Measurements from ENCODE around the gene SCAMP2. TPM values are rescaled to one million over a fixed set of nuclear protein-coding genes. Genes with fewer than 3 reads are reported as not detected.

Gene SCAMP2
- total and polyA plus RNA-seq, 4 donors = 51.2 to 122 (median 82.7) TPM

GRCh38 chr15:74882528-74882927, 9.4 kb upstream of the SCAMP2 start:
- no peaks in the 10 kb centered on the region for H3K36me3 ChIP-seq (ENCODE audit: control insufficient read depth in 4 of 4, insufficient read depth in 4 of 4, low read length in 4 of 4)

DNA sequence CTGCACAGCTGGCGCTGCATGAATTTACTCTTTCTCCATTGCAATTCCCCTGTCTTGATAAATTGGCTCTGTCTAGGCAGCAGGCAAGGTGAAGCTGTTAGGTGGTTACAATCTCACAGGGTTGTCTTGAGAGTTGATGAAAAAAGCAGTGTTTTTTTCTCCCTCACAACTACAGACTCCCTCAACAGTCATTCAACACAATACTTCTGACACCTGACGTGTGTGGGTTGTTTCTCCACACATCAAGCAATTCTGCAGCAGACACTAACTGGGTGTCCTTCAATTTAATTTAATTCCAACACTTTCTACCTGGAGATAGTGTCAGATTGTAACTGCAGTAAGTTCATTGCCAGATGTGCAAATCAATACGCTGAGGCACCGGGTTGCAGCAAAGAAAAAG, 5.1 kb upstream of the SCAMP2 start:
- 79 to 94% methylated on average over 4 of the region's 4 CpGs for WGBS, 2 donors
- Histone ChIP-seq H3K4me1 (ENCODE audit: control insufficient read depth in 5 of 5, insufficient read depth in 5 of 5, low read length in 5 of 5) (peaks cover 0 to 4% (median 0%) of the 10 kb centered on the region in 5 donors), H3K27me3 (ENCODE audit: control insufficient read depth in 3 of 3, insufficient read depth in 3 of 3, low read length in 2 of 3) (no peaks in the 10 kb centered on the region), H3K27ac (ENCODE audit: low read depth in 1 of 2, low read length in 1 of 2) (no peak overlapping the region), H3K9ac (ENCODE audit: insufficient read depth in 1 of 2, low read length in 2 of 2) (no peak overlapping the region), H3K9me3 (ENCODE audit: control insufficient read depth in 4 of 4, insufficient read depth in 3 of 4, low read length in 3 of 4) (peaks cover 0 to 5% (median 0%) of the 10 kb centered on the region in 4 donors), H3K36me3 (ENCODE audit: control insufficient read depth in 4 of 4, insufficient read depth in 4 of 4, low read length in 4 of 4) (no peaks in the 10 kb centered on the region), H3K4me3 (no peak overlapping the region)
- TF ChIP-seq, protein P1, sequence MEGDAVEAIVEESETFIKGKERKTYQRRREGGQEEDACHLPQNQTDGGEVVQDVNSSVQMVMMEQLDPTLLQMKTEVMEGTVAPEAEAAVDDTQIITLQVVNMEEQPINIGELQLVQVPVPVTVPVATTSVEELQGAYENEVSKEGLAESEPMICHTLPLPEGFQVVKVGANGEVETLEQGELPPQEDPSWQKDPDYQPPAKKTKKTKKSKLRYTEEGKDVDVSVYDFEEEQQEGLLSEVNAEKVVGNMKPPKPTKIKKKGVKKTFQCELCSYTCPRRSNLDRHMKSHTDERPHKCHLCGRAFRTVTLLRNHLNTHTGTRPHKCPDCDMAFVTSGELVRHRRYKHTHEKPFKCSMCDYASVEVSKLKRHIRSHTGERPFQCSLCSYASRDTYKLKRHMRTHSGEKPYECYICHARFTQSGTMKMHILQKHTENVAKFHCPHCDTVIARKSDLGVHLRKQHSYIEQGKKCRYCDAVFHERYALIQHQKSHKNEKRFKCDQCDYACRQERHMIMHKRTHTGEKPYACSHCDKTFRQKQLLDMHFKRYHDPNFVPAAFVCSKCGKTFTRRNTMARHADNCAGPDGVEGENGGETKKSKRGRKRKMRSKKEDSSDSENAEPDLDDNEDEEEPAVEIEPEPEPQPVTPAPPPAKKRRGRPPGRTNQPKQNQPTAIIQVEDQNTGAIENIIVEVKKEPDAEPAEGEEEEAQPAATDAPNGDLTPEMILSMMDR (IDR thresholded peaks at IDR 0.05; ENCODE audit: control extremely low read depth, extremely low read depth) = no peak
- ATAC-seq (ENCODE audit: insufficient read depth, low FRiP score) = no peak
- no peak for DNase-seq

More at GRCh38 chr15:74882528-74882927, 9.4 kb upstream of the SCAMP2 start:
- Histone ChIP-seq H3K9me3 (ENCODE audit: control insufficient read depth in 4 of 4, insufficient read depth in 3 of 4, low read length in 3 of 4) (peaks cover 0 to 5% (median 0%) of the 10 kb centered on the region in 4 donors), H3K9ac (ENCODE audit: insufficient read depth in 1 of 2, low read length in 2 of 2) (no peak overlapping the region), H3K27me3 (ENCODE audit: control insufficient read depth in 3 of 3, insufficient read depth in 3 of 3, low read length in 2 of 3) (no peaks in the 10 kb centered on the region), H3K27ac (ENCODE audit: low read depth in 1 of 2, low read length in 1 of 2) (no peak overlapping the region), H3K4me1 (ENCODE audit: control insufficient read depth in 5 of 5, insufficient read depth in 5 of 5, low read length in 5 of 5) (no peaks in the 10 kb centered on the region), H3K4me3 (peak overlapping the region; percentile 5)
- TF ChIP-seq, protein P1 (IDR thresholded peaks at IDR 0.05; ENCODE audit: control extremely low read depth, extremely low read depth) = no peak
- WGBS, 2 donors = 95 to 98% methylated on average over 6 of the region's 6 CpGs
- DNase-seq (no peak), ATAC-seq (ENCODE audit: insufficient read depth, low FRiP score) (no peak)

DNA sequence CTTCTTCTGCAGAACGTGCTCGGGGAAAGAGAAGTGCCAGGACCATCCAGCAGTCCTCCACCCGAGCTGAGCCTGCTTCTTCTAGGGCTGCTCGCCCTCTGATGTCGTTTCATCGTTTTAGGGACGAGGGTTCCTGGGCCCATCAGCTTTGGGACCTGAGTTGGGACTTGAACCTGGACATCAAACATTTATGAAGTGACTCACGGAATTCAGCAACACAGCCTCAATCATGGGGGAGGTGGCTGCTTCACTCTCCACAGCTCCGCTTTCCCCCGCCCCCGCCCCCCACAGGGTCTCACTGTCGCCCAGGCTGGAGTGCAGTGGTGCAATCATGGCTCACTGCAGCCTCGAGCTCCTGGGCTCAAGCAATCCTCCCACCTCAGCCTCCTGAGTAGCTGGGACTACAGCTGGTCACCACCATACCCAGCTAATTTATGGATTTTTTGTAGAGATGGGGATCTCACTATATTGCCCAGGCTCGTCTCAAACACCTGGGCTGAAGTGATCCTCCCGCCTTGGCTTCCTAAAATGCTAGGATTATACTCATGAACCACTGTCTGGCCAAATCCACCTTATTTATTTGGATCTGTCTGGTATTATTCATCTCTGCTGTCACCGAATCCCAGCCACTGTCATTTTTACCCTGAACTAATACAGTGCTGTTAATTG, 725 bp upstream of the SCAMP2 start:
- no peak for ATAC-seq (ENCODE audit: insufficient read depth, low FRiP score)
- H3K9ac ChIP-seq (ENCODE audit: insufficient read depth in 1 of 2, low read length in 2 of 2) = peak overlapping the region; percentile 16 to 77
- no peaks in the 10 kb centered on the region for H3K9me3 ChIP-seq (ENCODE audit: control insufficient read depth in 4 of 4, insufficient read depth in 3 of 4, low read length in 3 of 4)
- 32 to 33% methylated on average over 16 of the region's 16 CpGs for WGBS, 2 donors
- H3K4me1 ChIP-seq (ENCODE audit: control insufficient read depth in 5 of 5, insufficient read depth in 5 of 5, low read length in 5 of 5) = peaks cover 7 to 25% (median 18%) of the 10 kb centered on the region in 5 donors
- peak overlapping the region; percentile 70 to 76 for H3K27ac ChIP-seq (ENCODE audit: low read depth in 1 of 2, low read length in 1 of 2)
- no peaks in the 10 kb centered on the region for H3K36me3 ChIP-seq (ENCODE audit: control insufficient read depth in 4 of 4, insufficient read depth in 4 of 4, low read length in 4 of 4)
- H3K4me3 ChIP-seq = no peak overlapping the region
- TF ChIP-seq, protein P1 (IDR thresholded peaks at IDR 0.05; ENCODE audit: control extremely low read depth, extremely low read depth) = no peak
- H3K27me3 ChIP-seq (ENCODE audit: control insufficient read depth in 3 of 3, insufficient read depth in 3 of 3, low read length in 2 of 3) = no peaks in the 10 kb centered on the region
- DNase-seq = no peak

GRCh38 chr15:74872702-74873035, 496 bp downstream of the SCAMP2 start:
- no peaks in the 10 kb centered on the region for H3K36me3 ChIP-seq (ENCODE audit: control insufficient read depth in 4 of 4, insufficient read depth in 4 of 4, low read length in 4 of 4)
- peak overlapping the region; percentile 96 to 99 for H3K27ac ChIP-seq (ENCODE audit: low read depth in 1 of 2, low read length in 1 of 2)
- no peaks in the 10 kb centered on the region for H3K9me3 ChIP-seq (ENCODE audit: control insufficient read depth in 4 of 4, insufficient read depth in 3 of 4, low read length in 3 of 4)
- H3K9ac ChIP-seq (ENCODE audit: insufficient read depth in 1 of 2, low read length in 2 of 2) = peak overlapping the region; percentile 40 to 56
- ATAC-seq (ENCODE audit: insufficient read depth, low FRiP score) (no peak), DNase-seq (no peak)
- TF ChIP-seq, protein P1 (IDR thresholded peaks at IDR 0.05; ENCODE audit: control extremely low read depth, extremely low read depth) = no peak
- WGBS, 2 donors = 0 to 1% methylated on average over 11 of the region's 11 CpGs
- H3K4me1 ChIP-seq (ENCODE audit: control insufficient read depth in 5 of 5, insufficient read depth in 5 of 5, low read length in 5 of 5) = peaks cover 7 to 27% (median 18%) of the 10 kb centered on the region in 5 donors
- H3K4me3 ChIP-seq = peak overlapping the region; percentile 89
- no peaks in the 10 kb centered on the region for H3K27me3 ChIP-seq (ENCODE audit: control insufficient read depth in 3 of 3, insufficient read depth in 3 of 3, low read length in 2 of 3)

Data from lung (tissue), 12 donors.